Measurements from ENCODE around the gene NWD2. TPM values are rescaled to one million over a fixed set of nuclear protein-coding genes. Genes with fewer than 3 reads are reported as not detected.

Gene NWD2
- total and polyA plus RNA-seq, 9 of the 15 experiments (the other 6 are each of a cell fraction or from before 2014, with no cell fraction given) = not detected

DNA sequence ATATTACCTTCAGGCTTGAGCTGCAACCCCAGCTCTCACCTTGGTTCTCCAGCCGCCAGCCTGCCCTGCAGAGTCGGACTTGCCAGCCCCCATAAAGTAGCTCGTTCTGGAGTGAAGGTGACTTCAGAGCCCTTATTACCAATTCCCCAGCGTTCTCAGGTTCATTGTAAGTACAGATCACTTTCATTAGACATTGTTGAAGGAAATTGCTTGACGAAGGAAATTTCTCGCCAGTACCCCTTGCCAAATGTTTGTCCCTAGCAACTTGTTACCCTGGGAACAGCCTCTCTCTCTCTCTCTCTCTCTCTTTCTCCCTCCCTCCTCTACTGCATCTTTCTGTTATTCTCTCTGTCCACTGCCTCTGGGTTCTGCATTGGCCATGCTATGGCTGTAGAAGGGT, 153.0 kb downstream of the NWD2 start:
- ChIA-PET POLR2A (no interaction called here), CTCF (ENCODE audit: low intra/inter-chr PET ratio) (interaction anchor here (0.7 kb wide), 1 partner anchor 1460 kb away, joined by 5 read pairs; no protein-coding TSS in a partner anchor)
- Histone ChIP-seq H2AFZ (ENCODE audit: low read depth, low read length) (no peak overlapping the region), H3K79me2 (ENCODE audit: control insufficient read depth, insufficient read depth, low read length) (no peaks in the 10 kb centered on the region), H3K27me3 (ENCODE audit: control insufficient read depth in 2 of 2, insufficient read depth in 2 of 2, low read length in 2 of 2) (no peaks in the 10 kb centered on the region), H3K9ac (ENCODE audit: insufficient read depth in 1 of 2, low read depth in 2 of 2, low read length in 2 of 2) (no peak overlapping the region), H3K27ac (ENCODE audit: extremely low read depth, low read depth, low read length) (no peak overlapping the region), H4K20me1 (replicated peaks; ENCODE audit: control insufficient read depth, insufficient read depth, low read length) (no peaks in the 10 kb centered on the region), H3K9me1 (ENCODE audit: control insufficient read depth, insufficient read depth, low read length) (no peaks in the 10 kb centered on the region), H3K36me3 (ENCODE audit: control insufficient read depth, insufficient read depth, low read length) (no peaks in the 10 kb centered on the region), H3K4me3 (no peak overlapping the region), H3K4me1 (replicated peaks in 1 of 2; ENCODE audit: control insufficient read depth in 2 of 2, insufficient read depth in 2 of 2, low read length in 2 of 2) (no peaks in the 10 kb centered on the region), H3K4me2 (ENCODE audit: insufficient read depth, low read length) (no peak overlapping the region), H3K9me3 (replicated peaks; ENCODE audit: control insufficient read depth, insufficient read depth, low read depth, low read length) (no peaks in the 10 kb centered on the region)
- ATAC-seq (no peak), FAIRE-seq (no peak), DNase-seq (ENCODE audit: extremely low read depth in 1 of 4, low spot score in 3 of 4) (no peak)
- TF ChIP-seq PRPF4 (IDR thresholded peaks at IDR 0.05; ENCODE audit: insufficient read depth, low read depth, low read length, poor library complexity, severe bottlenecking) = no peak
- TF ChIP-seq, protein P1, sequence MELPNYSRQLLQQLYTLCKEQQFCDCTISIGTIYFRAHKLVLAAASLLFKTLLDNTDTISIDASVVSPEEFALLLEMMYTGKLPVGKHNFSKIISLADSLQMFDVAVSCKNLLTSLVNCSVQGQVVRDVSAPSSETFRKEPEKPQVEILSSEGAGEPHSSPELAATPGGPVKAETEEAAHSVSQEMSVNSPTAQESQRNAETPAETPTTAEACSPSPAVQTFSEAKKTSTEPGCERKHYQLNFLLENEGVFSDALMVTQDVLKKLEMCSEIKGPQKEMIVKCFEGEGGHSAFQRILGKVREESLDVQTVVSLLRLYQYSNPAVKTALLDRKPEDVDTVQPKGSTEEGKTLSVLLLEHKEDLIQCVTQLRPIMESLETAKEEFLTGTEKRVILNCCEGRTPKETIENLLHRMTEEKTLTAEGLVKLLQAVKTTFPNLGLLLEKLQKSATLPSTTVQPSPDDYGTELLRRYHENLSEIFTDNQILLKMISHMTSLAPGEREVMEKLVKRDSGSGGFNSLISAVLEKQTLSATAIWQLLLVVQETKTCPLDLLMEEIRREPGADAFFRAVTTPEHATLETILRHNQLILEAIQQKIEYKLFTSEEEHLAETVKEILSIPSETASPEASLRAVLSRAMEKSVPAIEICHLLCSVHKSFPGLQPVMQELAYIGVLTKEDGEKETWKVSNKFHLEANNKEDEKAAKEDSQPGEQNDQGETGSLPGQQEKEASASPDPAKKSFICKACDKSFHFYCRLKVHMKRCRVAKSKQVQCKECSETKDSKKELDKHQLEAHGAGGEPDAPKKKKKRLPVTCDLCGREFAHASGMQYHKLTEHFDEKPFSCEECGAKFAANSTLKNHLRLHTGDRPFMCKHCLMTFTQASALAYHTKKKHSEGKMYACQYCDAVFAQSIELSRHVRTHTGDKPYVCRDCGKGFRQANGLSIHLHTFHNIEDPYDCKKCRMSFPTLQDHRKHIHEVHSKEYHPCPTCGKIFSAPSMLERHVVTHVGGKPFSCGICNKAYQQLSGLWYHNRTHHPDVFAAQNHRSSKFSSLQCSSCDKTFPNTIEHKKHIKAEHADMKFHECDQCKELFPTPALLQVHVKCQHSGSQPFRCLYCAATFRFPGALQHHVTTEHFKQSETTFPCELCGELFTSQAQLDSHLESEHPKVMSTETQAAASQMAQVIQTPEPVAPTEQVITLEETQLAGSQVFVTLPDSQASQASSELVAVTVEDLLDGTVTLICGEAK (IDR thresholded peaks at IDR 0.05) = no peak
- TF ChIP-seq, protein P1 (CRISPR knock-in tag; IDR thresholded peaks at IDR 0.05) = no peak
- TF ChIP-seq KAT7 (CRISPR knock-in tag; IDR thresholded peaks at IDR 0.05; ENCODE audit: borderline replicate concordance) = no peak
- TF ChIP-seq GATAD2B (IDR thresholded peaks at IDR 0.05; ENCODE audit: borderline replicate concordance) = no peak
- TF ChIP-seq SIX5 (IDR thresholded peaks at IDR 0.05; ENCODE audit: borderline replicate concordance in 1 of 2, insufficient read depth in 1 of 2, low read depth in 1 of 2, low read length in 2 of 2) = no peak
- no peak for TF ChIP-seq SRSF3 (IDR thresholded peaks at IDR 0.05; ENCODE audit: insufficient read depth, low read length)
- no peak for TF ChIP-seq BACH1 (tag; IDR thresholded peaks at IDR 0.05)
- no peak for TF ChIP-seq RNF2 (IDR thresholded peaks at IDR 0.05)
- TF ChIP-seq ZNF780A (CRISPR knock-in tag; IDR thresholded peaks at IDR 0.05) = no peak
- no peak for TF ChIP-seq MCM3 (IDR thresholded peaks at IDR 0.05)
- TF ChIP-seq HMG20B (CRISPR knock-in tag; IDR thresholded peaks at IDR 0.05) = no peak
- BruUV-seq (replicated peaks) = no TSS peak
- intact Hi-C loops (cut with micrococcal nuclease) (no loop called here), in situ Hi-C loops (cut with MboI) (loop anchor here (25.0 kb wide), 1 partner anchor 1035 kb away; no protein-coding TSS in a partner anchor)
- 1% methylated on average over 6 of the region's 6 CpGs for WGBS (ENCODE audit: insufficient coverage, low coverage, missing lambda C conversion rate)
